DND-41 (cell line): ENCODE measurements around the gene HNRNPH1.

Source experiments
- ATAC-seq: fragments of 200-7000 bp; cut with Tn5 transposase; 3 replicates; pipeline ENCODE4 v1.9.1; 2021; ENCODE audit warnings: low read depth; ENCODE audit not compliant: insufficient read depth
- DNase-seq: peaks from one replicate; pipeline ENCODE4 v3.0.0-alpha.2; 2020
- H2AFZ ChIP-seq: 2 replicates; pipeline ENCODE4 v1.6.0; 2012; ENCODE audit warnings: low read depth, low read length
- H3K27ac ChIP-seq: 2 replicates; pipeline ENCODE4 v1.5.1; 2012; ENCODE audit warnings: low read length, inconsistent platforms
- H3K27me3 ChIP-seq: fragments of 200-600 bp; sonication (generic); 2 replicates; pipeline ENCODE4 v1.6.0; 2012; ENCODE audit warnings: low read length, mild to moderate bottlenecking, inconsistent platforms; ENCODE audit not compliant: insufficient read depth, poor library complexity
- H3K36me3 ChIP-seq: 2 replicates; pipeline ENCODE4 v1.5.1; 2012; ENCODE audit warnings: low read length, inconsistent platforms; ENCODE audit not compliant: insufficient read depth
- H3K4me1 ChIP-seq: 2 replicates; pipeline ENCODE4 v1.5.1; 2012; ENCODE audit warnings: mild to moderate bottlenecking, low read length; ENCODE audit not compliant: insufficient read depth
- H3K4me2 ChIP-seq: 2 replicates; pipeline ENCODE4 v1.6.0; 2012; ENCODE audit warnings: mild to moderate bottlenecking, moderate library complexity, low read length, inconsistent platforms; ENCODE audit not compliant: insufficient read depth
- H3K4me3 ChIP-seq, 2 experiments: fragments of 200-600 bp in 1 of 2; shearing (Covaris generic) in 1 of 2; 2 replicates each; pipeline ENCODE4 v1.5.1; 2012 to 2016; ENCODE audit warnings: inconsistent platforms in 2 of 2, low read length in 2 of 2, mild to moderate bottlenecking in 2 of 2, low read depth in 1 of 2, moderate library complexity in 1 of 2
- H3K79me2 ChIP-seq: 2 replicates; pipeline ENCODE4 v1.6.0; 2012; ENCODE audit warnings: low read length, inconsistent platforms; ENCODE audit not compliant: insufficient read depth
- H3K9ac ChIP-seq: 2 replicates; pipeline ENCODE4 v1.6.0; 2012; ENCODE audit warnings: low read depth, mild to moderate bottlenecking, inconsistent platforms, low read length, moderate library complexity
- H3K9me3 ChIP-seq: 2 replicates; pipeline ENCODE4 v1.5.1; 2012; ENCODE audit warnings: low read length, moderate library complexity, mild to moderate bottlenecking, inconsistent platforms; ENCODE audit not compliant: insufficient read depth, severe bottlenecking
- H4K20me1 ChIP-seq: 2 replicates; pipeline ENCODE4 v1.6.0; 2012; ENCODE audit warnings: low read length; ENCODE audit not compliant: insufficient read depth
- EZH2 ChIP-seq: IDR thresholded peaks from 3 replicates; pipeline ENCODE4 v1.6.1; 2012; ENCODE audit warnings: borderline replicate concordance, low read depth, mild to moderate bottlenecking, moderate library complexity, low read length, inconsistent platforms; ENCODE audit not compliant: severe bottlenecking
- TF ChIP-seq, protein P1 (sequence below): IDR thresholded peaks from 2 replicates; pipeline ENCODE4 v1.5.1; 2012; ENCODE audit warnings: borderline replicate concordance, low read length, moderate library complexity, mild to moderate bottlenecking; ENCODE audit not compliant: poor library complexity, severe bottlenecking; ENCODE audit errors: extremely low read depth

HNRNPH1 gene

DNA sequence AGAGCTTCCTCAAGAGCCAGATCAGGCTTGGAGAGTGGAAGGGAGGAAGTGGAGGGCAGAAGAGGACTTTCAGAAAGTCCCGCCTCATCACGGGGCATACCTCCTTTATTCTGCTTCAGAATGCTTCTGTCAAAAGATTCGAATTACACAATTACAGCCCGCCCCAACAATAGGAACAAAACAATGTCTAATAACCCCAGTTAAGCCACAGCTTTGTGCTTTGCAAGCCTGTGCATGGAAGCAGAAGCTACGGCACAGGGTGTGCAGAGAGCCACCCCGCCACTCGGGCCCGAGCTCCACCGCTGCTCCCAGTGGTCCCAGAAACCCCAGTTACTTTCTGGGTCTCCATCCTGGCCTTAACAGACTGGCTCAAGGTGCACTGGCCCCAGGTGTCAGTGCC, 23.5 kb downstream of the HNRNPH1 start:
- Histone ChIP-seq H3K27me3 (no peaks in the 10 kb centered on the region), H3K9ac (no peak overlapping the region), H3K4me3 (no peak overlapping the region), H4K20me1 (peaks cover 2% of the 10 kb centered on the region; the same call in 1 of the 2 replicates), H3K4me2 (no peak overlapping the region), H3K36me3 (peaks cover 86% of the 10 kb centered on the region), H3K27ac (no peak overlapping the region), H2AFZ (no peak overlapping the region), H3K79me2 (no peaks in the 10 kb centered on the region), H3K4me1 (no peaks in the 10 kb centered on the region), H3K9me3 (no peaks in the 10 kb centered on the region)
- ATAC-seq (no peak), DNase-seq (no peak)
- TF ChIP-seq, protein P1, sequence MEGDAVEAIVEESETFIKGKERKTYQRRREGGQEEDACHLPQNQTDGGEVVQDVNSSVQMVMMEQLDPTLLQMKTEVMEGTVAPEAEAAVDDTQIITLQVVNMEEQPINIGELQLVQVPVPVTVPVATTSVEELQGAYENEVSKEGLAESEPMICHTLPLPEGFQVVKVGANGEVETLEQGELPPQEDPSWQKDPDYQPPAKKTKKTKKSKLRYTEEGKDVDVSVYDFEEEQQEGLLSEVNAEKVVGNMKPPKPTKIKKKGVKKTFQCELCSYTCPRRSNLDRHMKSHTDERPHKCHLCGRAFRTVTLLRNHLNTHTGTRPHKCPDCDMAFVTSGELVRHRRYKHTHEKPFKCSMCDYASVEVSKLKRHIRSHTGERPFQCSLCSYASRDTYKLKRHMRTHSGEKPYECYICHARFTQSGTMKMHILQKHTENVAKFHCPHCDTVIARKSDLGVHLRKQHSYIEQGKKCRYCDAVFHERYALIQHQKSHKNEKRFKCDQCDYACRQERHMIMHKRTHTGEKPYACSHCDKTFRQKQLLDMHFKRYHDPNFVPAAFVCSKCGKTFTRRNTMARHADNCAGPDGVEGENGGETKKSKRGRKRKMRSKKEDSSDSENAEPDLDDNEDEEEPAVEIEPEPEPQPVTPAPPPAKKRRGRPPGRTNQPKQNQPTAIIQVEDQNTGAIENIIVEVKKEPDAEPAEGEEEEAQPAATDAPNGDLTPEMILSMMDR: no peak
- TF ChIP-seq EZH2: no peak

DNA sequence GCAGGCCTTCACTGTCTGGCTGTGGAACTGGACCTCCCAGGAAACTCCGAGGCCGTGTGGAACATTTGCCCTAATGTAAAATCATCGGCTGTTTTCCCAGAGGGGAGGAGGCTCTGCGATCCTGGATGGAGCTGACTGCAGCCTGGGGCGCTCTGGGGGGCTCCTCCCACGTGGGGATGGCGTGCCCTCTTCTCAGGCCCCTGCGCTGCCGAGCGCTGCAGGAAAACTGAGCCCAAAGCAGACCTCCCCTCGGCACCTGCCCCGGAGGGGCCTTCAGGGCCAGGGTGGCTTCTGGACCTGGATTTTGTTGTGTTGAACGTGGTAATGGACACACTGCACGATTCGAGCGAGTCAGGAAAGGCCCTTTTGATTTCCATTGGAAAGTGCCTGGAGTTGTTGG, 23.9 kb downstream of the HNRNPH1 start:
- Histone ChIP-seq H3K9me3 (no peaks in the 10 kb centered on the region), H3K27me3 (no peaks in the 10 kb centered on the region), H3K79me2 (no peaks in the 10 kb centered on the region), H2AFZ (no peak overlapping the region), H3K4me1 (no peaks in the 10 kb centered on the region), H3K27ac (no peak overlapping the region), H3K9ac (no peak overlapping the region), H3K4me3 (no peak overlapping the region), H3K36me3 (peaks cover 88% of the 10 kb centered on the region), H3K4me2 (no peak overlapping the region), H4K20me1 (peaks cover 2% of the 10 kb centered on the region; the same call in 1 of the 2 replicates)
- no peak for ATAC-seq
- no peak for DNase-seq
- TF ChIP-seq, protein P1: no peak
- no peak for TF ChIP-seq EZH2

DNA sequence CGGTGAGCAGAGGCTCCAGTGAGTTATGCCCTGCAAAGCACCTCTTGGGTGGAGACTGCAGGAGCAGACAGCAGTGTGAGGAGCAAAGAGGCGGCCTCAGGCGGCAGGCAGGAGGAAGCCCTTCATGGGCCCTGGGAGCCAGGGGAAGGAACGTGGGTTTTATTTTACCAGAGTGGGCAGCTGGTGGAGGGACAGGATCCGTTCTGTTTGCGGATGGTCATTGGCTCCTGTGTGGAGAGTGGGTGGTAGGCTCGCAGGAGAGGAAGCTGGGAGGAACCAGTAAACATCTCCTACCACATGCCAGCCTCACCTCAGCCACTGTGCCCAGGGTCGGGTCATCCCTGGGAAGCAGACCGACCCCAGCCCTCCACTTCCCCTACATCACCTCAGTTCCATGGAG, 24.4 kb downstream of the HNRNPH1 start:
- ATAC-seq (no peak), DNase-seq (no peak)
- TF ChIP-seq EZH2: no peak
- TF ChIP-seq, protein P1: no peak
- Histone ChIP-seq H3K4me1 (no peaks in the 10 kb centered on the region), H2AFZ (no peak overlapping the region), H3K9me3 (no peaks in the 10 kb centered on the region), H3K36me3 (peaks cover 86% of the 10 kb centered on the region), H4K20me1 (peaks cover 2% of the 10 kb centered on the region; the same call in 1 of the 2 replicates), H3K4me2 (no peak overlapping the region), H3K9ac (no peak overlapping the region), H3K27ac (no peak overlapping the region), H3K4me3 (no peak overlapping the region), H3K79me2 (no peaks in the 10 kb centered on the region), H3K27me3 (no peaks in the 10 kb centered on the region)

DNA sequence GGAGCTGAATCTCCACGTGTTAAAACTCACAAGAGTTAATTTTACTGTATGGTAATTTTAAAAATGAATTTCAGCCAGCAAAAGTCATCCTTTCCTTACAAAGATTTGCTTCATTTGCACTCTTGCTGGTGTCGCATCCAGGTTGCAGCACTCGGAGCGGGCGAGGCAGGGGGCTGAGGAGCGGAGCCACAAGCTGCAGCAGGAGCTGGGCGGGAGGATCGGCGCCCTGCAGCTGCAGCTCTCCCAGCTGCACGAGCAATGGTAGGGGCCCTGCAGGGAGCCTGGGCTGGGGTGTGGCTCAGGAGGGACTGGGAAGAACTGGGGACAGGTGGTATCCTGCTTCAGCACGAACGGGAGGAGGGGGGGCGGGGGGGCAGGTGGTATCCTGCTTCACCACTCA, 27.1 kb downstream of the HNRNPH1 start:
- H3K79me2 ChIP-seq: no peaks in the 10 kb centered on the region
- no peak overlapping the region for H3K9ac ChIP-seq
- H3K4me2 ChIP-seq: no peak overlapping the region
- H3K27me3 ChIP-seq: no peaks in the 10 kb centered on the region
- TF ChIP-seq EZH2: no peak
- TF ChIP-seq, protein P1: no peak
- peaks cover 2% of the 10 kb centered on the region; the same call in 1 of the 2 replicates for H4K20me1 ChIP-seq
- H3K4me1 ChIP-seq: no peaks in the 10 kb centered on the region
- ATAC-seq: no peak
- peaks cover 86% of the 10 kb centered on the region for H3K36me3 ChIP-seq
- no peaks in the 10 kb centered on the region for H3K9me3 ChIP-seq
- no peak for DNase-seq
- H2AFZ ChIP-seq: no peak overlapping the region
- no peak overlapping the region for H3K4me3 ChIP-seq
- H3K27ac ChIP-seq: no peak overlapping the region
